ENCODE data around the gene SASH3. TPM values are rescaled to one million over a fixed set of nuclear protein-coding genes. Genes with fewer than 3 reads are reported as not detected.

Gene SASH3
- total RNA-seq, 1 donor from 2014 or later: 115 TPM

DNA sequence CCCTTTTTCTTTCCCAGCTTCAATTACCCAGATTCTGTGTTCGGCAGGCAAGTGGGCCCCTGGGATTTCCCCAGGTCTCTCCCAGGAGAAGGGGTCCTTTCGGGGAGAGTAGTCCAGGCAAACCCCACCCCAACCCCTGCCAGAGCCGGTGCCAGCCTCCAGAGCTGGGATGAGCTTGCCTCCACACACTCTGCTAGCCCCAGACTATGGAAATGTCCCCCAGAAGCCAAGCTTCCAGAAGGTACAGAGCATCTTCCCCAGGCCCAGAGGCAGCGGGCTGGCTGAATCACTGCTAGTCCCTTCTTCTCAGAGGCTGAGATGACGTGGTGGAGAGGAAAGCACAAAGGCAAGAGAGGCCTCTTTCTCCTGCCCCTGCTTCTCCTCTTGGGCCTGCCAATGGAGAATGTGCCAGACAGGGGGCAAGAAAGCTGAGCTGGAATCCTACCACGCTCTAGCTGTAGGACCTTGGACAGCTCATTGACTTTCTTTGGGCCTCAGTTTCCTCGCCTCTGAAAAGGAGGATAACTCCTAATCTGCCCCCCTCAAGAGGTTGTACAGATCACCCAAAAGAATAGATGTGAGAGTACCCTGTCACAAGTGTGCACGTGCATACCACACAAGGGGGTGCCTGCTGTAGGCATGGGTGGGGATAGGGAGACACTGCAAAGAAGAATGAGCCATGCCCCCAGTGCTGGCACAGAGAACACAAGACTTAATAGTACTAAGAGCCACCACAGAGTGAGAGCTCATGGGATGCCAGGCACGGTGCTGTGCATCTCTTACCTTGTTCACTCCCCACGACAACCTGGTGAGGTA is 2.1 kb downstream of the SASH3 start:
- H3K4me3 Mint-ChIP-seq: peak overlapping the region; percentile 90
- peaks cover 53% of the 10 kb centered on the region for H3K4me1 Mint-ChIP-seq
- no peak for DNase-seq
- no peaks in the 10 kb centered on the region for H3K27me3 Mint-ChIP-seq
- peak overlapping the region; percentile 95 for H3K27ac Mint-ChIP-seq
- peaks cover 4% of the 10 kb centered on the region for H3K9me3 Mint-ChIP-seq
- H3K36me3 Mint-ChIP-seq (ENCODE audit: low read depth): peaks cover 52% of the 10 kb centered on the region
- intact Hi-C loops (cut with micrococcal nuclease): loop anchor here (1.0 to 5.0 kb wide), 6 partner anchors 13 to 125 kb away; partner anchors contain the start of genes UTP14A and ZDHHC9

DNA sequence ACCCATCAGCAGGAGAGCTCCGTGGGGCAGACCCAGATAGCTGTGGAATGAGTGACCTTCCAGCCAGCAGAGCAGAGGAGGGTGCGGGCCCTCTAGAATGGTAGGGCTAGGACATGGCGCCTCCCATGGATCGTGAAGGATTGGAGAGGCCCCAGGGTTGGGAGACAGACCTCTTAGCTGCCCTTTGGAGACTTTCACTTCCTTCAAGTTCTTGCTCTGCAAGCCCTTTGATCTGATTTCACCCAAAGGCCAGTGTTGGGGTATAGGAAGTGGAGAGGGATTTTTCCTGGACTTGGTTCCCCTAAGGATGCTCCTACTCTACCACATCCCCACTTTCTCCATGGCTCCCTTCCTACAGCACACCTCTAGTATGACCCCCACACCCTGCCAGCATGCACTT is 3.0 kb downstream of the SASH3 start:
- intact Hi-C loops (cut with micrococcal nuclease): loop anchor here (5.0 kb wide), 2 partner anchors 40 to 125 kb away; partner anchors contain the start of gene UTP14A
- Mint-ChIP-seq H3K36me3 (ENCODE audit: low read depth) (peaks cover 56% of the 10 kb centered on the region), H3K4me1 (peaks cover 53% of the 10 kb centered on the region), H3K27ac (peak overlapping the region; percentile 95), H3K9me3 (peaks cover 4% of the 10 kb centered on the region), H3K4me3 (peak overlapping the region; percentile 90), H3K27me3 (no peaks in the 10 kb centered on the region)
- DNase-seq: no peak

DNA sequence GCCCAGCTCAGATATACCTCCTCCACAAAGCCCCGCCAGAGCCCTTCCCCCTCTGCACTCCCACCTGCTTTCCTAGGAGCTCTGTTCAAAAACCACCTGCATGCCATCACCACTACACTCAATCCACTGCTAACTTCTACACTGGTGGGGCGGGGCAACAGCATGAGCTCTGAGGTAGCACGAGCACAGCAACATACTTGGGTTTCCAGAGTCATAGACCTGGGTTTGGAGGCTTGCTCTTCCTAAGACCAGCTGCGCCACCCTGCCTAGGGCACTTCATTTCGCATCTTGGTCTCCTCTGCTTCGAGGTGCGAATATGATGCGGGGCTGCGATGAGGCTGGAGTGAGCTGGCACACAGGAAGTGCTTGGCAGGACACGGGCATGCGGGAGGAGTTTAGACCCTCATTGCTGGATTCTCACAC is 3.6 kb downstream of the SASH3 start:
- peaks cover 4% of the 10 kb centered on the region for H3K9me3 Mint-ChIP-seq
- intact Hi-C loops (cut with micrococcal nuclease): loop anchor here (5.0 kb wide), 2 partner anchors 41 to 124 kb away; partner anchors contain the start of gene UTP14A
- peaks cover 53% of the 10 kb centered on the region for H3K4me1 Mint-ChIP-seq
- H3K36me3 Mint-ChIP-seq (ENCODE audit: low read depth): peaks cover 57% of the 10 kb centered on the region
- DNase-seq: no peak
- peak overlapping the region; percentile 95 for H3K27ac Mint-ChIP-seq
- peak overlapping the region; percentile 90 for H3K4me3 Mint-ChIP-seq
- no peaks in the 10 kb centered on the region for H3K27me3 Mint-ChIP-seq

DNA sequence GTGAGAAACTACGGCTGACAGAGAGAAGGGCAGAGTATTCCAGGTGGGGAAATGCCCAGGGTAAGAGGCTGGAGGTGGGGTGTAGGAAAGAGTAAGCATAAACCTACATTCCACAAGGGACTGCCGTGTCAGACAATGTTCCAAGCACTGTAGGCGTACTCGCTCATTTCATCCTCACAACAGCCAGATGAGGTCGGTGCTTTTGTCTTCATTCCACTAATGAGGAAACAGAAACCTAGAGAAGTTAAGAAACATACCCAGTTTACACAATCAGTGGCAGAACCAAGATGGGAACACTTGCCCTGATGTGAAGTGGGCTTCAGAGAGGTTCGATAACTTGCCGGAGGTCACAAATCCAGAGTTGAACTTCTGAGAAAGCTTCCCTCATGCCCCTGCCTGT is 4.6 kb downstream of the SASH3 start:
- Mint-ChIP-seq H3K4me3 (peak overlapping the region; percentile 90), H3K4me1 (peaks cover 45% of the 10 kb centered on the region), H3K27me3 (no peaks in the 10 kb centered on the region), H3K9me3 (no peaks in the 10 kb centered on the region), H3K27ac (peak overlapping the region; percentile 95), H3K36me3 (ENCODE audit: low read depth) (peaks cover 58% of the 10 kb centered on the region)
- DNase-seq: no peak
- intact Hi-C loops (cut with micrococcal nuclease): loop anchor here (5.0 kb wide), 2 partner anchors 42 to 123 kb away; partner anchors contain the start of gene UTP14A

DNA sequence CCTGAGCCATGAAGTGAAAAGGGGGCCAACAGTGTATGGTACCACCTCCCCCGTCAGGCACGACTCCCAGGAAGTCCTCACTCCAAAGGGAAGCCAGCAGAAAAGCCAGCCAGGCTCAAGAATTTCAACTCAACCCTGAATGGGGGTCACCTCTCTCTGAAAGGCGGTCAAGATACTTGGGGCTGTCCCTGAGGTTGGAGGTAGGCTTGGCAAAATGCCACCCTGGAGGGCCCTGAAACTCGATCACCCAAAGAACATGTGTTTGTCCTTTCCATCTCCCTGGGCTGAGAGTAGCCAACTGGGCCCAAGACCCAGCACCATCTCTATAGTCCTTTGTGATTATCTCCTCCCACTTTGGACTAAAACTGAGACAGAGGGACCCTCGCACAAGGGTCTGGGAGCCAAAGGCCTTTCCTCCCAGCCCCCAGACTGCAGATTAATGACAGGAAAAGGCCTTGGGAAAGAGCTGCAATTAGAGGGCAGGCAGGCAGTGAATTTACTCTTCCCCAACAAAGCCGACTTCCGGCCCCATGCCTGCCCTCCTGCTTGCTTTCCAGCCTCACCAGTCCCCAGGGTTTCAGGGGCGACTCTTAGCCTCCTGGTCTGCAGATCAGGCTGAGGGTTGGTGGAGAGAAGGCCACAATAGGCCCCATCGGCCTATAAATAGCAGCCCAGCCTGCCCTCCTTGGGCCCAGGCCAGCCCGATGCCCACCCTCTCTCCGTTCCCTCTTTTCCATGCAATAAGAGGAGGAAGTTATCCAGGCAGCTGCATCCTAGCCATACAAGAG is 5.6 kb downstream of the SASH3 start:
- intact Hi-C loops (cut with micrococcal nuclease): no loop called here
- peak overlapping the region; percentile 75 for H3K4me3 Mint-ChIP-seq
- no peaks in the 10 kb centered on the region for H3K27me3 Mint-ChIP-seq
- no peaks in the 10 kb centered on the region for H3K9me3 Mint-ChIP-seq
- peaks cover 59% of the 10 kb centered on the region for H3K36me3 Mint-ChIP-seq (ENCODE audit: low read depth)
- H3K4me1 Mint-ChIP-seq: peaks cover 44% of the 10 kb centered on the region
- DNase-seq: no peak
- H3K27ac Mint-ChIP-seq: peak overlapping the region; percentile 62

DNA sequence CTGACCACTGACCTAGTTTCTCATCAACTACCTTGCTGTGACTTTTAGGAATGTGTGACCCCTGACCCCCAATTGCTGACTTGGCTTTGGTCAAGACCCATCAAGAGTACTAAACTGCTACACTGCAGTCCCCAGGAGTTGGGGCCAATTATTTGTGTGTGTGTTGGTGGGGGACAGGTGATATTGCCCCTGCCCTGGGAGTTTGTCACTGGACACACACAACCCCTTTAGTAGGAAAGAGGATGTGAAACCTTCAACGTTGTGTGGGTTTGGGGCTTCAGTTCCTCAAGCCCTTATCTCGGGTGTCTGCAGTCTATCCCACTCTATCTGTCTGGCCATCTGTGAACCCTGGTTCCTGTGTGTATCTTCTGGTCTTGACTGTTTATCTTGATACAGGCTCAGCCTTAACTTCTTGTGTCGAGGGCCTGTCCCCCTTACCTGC is 6.5 kb downstream of the SASH3 start:
- Mint-ChIP-seq H3K27ac (peak overlapping the region; percentile 62), H3K36me3 (ENCODE audit: low read depth) (peaks cover 57% of the 10 kb centered on the region), H3K4me3 (peak overlapping the region; percentile 75), H3K9me3 (no peaks in the 10 kb centered on the region), H3K27me3 (no peaks in the 10 kb centered on the region), H3K4me1 (peaks cover 44% of the 10 kb centered on the region)
- intact Hi-C loops (cut with micrococcal nuclease): no loop called here
- DNase-seq: no peak

DNA sequence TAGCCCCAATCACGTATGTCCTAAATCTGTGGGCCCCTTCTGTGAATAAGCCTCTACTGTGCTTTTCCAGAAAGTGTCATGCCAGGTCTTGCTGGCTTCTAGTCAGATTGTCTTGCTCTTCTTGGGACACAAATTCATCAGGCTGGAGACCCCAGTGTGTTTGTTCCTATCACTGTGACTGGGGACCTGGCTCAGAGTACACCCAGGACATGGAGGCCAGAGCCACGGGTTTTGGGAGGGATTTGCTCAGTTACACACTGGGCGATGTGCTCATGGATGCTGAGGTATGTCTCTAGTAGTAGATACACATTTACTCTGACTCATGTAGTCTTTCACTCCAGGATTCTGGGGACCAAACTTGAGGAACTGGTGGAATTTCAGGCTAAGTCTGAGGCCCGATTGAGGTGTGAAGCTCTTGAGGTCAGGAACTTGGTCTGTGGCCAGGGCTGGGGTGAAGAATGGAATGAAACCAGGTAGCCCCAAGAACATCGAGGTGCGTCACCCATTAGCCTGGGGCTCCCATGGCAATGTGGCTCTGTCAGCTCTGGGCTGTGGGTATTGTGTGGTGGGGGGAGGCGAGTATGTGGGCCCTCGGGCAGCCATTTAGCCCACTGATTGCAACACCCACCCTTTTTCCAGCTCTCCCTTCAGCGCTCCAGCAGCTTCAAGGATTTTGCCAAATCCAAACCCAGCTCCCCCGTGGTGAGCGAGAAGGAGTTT is 7.7 kb downstream of the SASH3 start:
- DNase-seq: no peak
- Mint-ChIP-seq H3K27ac (peak overlapping the region; percentile 84), H3K36me3 (ENCODE audit: low read depth) (peaks cover 51% of the 10 kb centered on the region), H3K4me1 (peaks cover 39% of the 10 kb centered on the region), H3K4me3 (peak overlapping the region; percentile 54), H3K27me3 (no peaks in the 10 kb centered on the region), H3K9me3 (no peaks in the 10 kb centered on the region)
- intact Hi-C loops (cut with micrococcal nuclease): no loop called here

DNA sequence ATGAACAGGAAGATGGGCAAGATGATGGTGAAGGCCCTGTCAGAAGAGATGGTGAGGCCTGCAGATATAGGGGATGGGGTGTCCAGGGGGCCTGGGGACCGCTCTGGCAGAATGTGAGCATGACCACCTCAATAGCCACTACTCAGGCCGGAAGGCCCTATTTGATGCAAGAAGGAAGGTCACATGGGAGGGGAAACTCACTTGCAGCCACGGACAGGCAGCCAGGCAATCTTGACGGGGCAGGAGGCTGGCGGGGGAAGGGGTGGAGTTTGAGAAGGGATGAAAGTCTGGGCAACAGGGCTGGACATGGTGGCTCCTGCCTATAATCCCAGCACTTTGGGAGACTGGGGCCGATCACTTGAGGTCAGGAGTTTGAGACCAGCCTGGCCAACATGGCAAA is 8.8 kb downstream of the SASH3 start:
- H3K27me3 Mint-ChIP-seq: no peaks in the 10 kb centered on the region
- intact Hi-C loops (cut with micrococcal nuclease): no loop called here
- peaks cover 47% of the 10 kb centered on the region for H3K36me3 Mint-ChIP-seq (ENCODE audit: low read depth)
- no peaks in the 10 kb centered on the region for H3K9me3 Mint-ChIP-seq
- no peak overlapping the region for H3K27ac Mint-ChIP-seq
- no peak for DNase-seq
- peaks cover 31% of the 10 kb centered on the region for H3K4me1 Mint-ChIP-seq
- no peak overlapping the region for H3K4me3 Mint-ChIP-seq

DNA sequence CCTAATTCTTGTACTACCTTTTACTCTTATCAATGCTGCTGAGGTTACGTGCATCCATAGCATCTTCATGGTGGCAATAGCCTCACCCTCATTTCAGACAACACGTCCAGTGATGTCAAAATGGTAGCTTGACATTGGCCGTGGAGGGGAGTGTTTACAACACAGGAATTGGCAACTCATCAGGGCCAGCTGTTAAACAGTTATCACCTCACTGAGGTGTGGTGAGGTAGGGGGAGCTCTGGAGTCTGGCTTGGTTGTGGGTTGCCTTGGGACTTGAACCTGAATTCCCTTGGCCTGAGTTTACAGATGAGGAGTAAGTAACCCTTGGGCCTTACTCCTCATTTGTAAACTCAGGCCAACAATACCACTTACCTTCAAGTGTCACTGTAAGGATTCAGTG is 10.4 kb downstream of the SASH3 start:
- no peak overlapping the region for H3K4me3 Mint-ChIP-seq
- H3K4me1 Mint-ChIP-seq: peaks cover 20% of the 10 kb centered on the region
- no peaks in the 10 kb centered on the region for H3K9me3 Mint-ChIP-seq
- H3K27me3 Mint-ChIP-seq: no peaks in the 10 kb centered on the region
- intact Hi-C loops (cut with micrococcal nuclease): no loop called here
- peak overlapping the region; percentile 58 for H3K27ac Mint-ChIP-seq
- peaks cover 43% of the 10 kb centered on the region for H3K36me3 Mint-ChIP-seq (ENCODE audit: low read depth)
- no peak for DNase-seq

DNA sequence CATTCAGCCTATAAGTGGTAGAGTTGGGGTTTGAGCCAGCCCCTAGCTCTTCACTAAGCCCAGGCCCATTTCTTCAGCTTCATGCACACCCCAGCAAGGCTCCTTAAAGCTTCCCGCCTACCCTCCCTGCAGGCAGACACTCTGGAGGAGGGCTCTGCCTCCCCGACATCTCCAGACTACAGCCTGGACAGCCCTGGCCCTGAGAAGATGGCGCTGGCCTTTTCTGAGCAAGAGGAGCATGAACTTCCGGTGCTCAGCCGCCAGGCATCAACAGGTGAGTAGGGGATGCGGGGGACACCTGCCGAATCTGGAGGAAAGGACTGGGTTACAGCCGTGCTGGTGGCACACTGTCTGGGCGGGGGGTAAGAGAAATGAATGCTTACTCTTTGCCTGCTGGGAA is 11.1 kb downstream of the SASH3 start:
- H3K9me3 Mint-ChIP-seq: no peaks in the 10 kb centered on the region
- no peaks in the 10 kb centered on the region for H3K27me3 Mint-ChIP-seq
- H3K27ac Mint-ChIP-seq: no peak overlapping the region
- peaks cover 14% of the 10 kb centered on the region for H3K4me1 Mint-ChIP-seq
- H3K36me3 Mint-ChIP-seq (ENCODE audit: low read depth): peaks cover 39% of the 10 kb centered on the region
- H3K4me3 Mint-ChIP-seq: no peak overlapping the region
- intact Hi-C loops (cut with micrococcal nuclease): no loop called here
- no peak for DNase-seq

DNA sequence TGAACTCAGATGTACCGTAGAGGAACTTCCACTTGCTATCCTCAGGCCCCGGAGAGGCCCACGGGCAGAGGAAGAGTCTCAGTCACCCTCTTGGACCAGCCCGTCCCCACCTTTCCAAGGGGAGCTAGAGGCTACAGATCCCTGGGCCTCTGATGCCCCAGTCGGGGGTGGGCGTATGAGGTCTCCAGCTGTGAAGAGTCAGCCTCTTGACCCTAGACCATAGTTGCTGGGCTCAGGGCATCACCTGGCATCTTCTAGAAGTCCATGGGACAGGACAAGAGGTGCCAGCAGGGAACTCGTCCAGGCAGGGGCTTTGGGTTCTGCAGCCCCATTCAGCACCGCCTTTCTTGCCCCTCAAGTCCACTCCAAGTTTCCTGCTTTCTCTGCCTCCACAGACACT is 11.6 kb downstream of the SASH3 start:
- Mint-ChIP-seq H3K4me1 (peaks cover 10% of the 10 kb centered on the region), H3K4me3 (no peak overlapping the region), H3K27ac (no peak overlapping the region), H3K27me3 (no peaks in the 10 kb centered on the region), H3K36me3 (ENCODE audit: low read depth) (peaks cover 35% of the 10 kb centered on the region), H3K9me3 (no peaks in the 10 kb centered on the region)
- intact Hi-C loops (cut with micrococcal nuclease): no loop called here
- DNase-seq: no peak

DNA sequence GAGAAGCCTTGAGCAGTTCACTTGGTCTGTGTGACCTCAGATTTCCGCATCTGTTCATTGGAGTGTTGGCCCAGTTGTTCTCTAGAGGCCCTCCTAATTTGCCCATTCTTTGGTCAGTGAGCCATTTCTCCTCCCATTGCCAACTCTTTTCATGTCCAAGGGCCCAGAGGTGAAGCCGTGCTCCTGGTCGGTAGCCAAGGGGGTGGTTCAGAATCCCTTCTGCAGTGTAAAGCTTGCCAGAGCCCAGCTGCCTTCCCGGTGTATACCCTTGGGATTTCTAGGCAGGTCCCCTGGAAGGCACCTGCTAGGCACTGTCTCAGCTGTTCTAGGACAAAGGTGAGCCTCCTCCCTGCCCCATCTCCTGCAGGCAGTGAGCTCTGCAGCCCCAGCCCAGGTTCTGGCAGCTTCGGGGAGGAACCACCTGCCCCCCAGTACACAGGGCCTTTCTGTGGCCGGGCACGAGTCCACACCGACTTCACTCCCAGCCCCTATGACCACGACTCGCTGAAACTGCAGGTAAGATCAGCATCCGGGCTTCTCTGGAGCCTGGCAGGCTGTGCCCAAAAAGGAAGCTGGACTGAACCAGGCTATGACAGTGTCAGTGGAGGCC is 12.3 kb downstream of the SASH3 start:
- Mint-ChIP-seq H3K27me3 (no peaks in the 10 kb centered on the region), H3K36me3 (ENCODE audit: low read depth) (peaks cover 33% of the 10 kb centered on the region), H3K4me1 (peaks cover 7% of the 10 kb centered on the region), H3K4me3 (no peak overlapping the region), H3K27ac (no peak overlapping the region), H3K9me3 (no peaks in the 10 kb centered on the region)
- no peak for DNase-seq
- intact Hi-C loops (cut with micrococcal nuclease): no loop called here

DNA sequence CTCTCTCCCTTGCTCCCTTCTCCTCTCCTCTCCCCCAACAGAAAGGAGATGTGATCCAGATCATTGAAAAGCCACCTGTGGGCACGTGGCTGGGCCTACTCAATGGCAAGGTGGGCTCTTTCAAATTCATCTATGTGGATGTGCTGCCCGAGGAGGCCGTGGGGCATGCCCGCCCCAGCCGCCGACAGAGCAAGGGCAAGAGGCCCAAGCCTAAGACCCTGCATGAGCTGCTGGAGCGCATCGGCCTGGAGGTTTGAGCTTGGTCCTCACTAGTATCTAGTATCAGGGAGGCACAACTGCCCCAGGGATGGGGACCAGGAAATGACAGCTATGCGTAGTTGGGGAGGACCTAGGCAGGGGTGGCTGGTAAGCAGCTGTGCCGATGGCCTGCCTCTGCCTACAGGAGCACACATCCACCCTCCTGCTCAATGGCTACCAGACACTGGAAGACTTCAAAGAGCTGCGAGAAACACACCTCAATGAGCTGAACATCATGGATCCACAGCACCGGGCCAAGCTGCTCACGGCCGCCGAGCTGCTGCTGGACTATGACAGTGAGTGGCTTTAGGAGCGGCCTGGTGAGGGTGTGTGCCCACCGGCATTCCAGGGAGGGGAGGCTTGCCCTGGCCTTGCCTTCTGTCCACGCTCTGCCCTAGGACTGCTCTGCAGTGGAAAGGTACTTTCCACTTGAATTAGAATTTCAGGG is 13.0 kb downstream of the SASH3 start:
- Mint-ChIP-seq H3K27ac (no peak overlapping the region), H3K4me1 (peaks cover 4% of the 10 kb centered on the region), H3K36me3 (ENCODE audit: low read depth) (peaks cover 31% of the 10 kb centered on the region), H3K27me3 (no peaks in the 10 kb centered on the region), H3K4me3 (no peak overlapping the region), H3K9me3 (no peaks in the 10 kb centered on the region)
- intact Hi-C loops (cut with micrococcal nuclease): no loop called here
- no peak for DNase-seq

Data from activated CD4-positive, alpha-beta T cell treated with anti-CD3 and anti-CD28 coated beads, Interleukin-2, amount 10 ng/mL, durations not matched to agents 24 days and 14 days (primary cell).